ENCODE measurements around the gene NMRK2. TPM values are rescaled to one million over a fixed set of nuclear protein-coding genes. Genes with fewer than 3 reads are reported as not detected.

The NMRK2 gene
- total and polyA plus RNA-seq, 4 donors, result 0.07 TPM; not detected in 3

DNA sequence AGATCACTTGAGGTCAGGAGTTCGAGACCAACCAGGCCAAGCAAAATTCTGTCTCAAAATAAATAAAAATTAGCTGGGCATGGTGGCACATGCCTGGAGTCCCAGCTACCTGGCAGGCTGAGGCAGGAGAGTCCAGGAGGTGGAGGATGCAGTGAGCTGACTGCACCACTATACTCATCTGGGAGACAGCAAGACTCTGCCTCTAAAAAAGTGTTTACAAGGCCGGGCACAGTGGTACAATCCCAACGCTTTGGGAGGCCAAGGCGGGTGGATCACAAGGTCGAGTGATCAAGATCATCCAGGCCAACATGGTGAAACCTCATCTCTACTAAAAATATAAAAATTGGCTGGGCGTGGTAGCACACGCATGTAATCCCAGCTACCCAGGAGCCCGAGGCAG, 42.3 kb downstream of the NMRK2 start:
- peaks cover 0 to 7% (median 2%) of the 10 kb centered on the region in 4 donors for H3K4me1 ChIP-seq (ENCODE audit: control insufficient read depth in 4 of 4, insufficient read depth in 4 of 4, low read length in 3 of 4)
- no peak overlapping the region for H3K4me3 ChIP-seq (ENCODE audit: low read depth in 1 of 3, low read length in 3 of 3)
- no peak for DNase-seq (ENCODE audit: low spot score)
- H3K9me3 ChIP-seq (ENCODE audit: control insufficient read depth in 4 of 4, low read length in 3 of 4), result no peaks in the 10 kb centered on the region
- H3K27me3 ChIP-seq (ENCODE audit: control insufficient read depth in 4 of 4, insufficient read depth in 4 of 4, low read length in 3 of 4), result no peaks in the 10 kb centered on the region
- no peak for TF ChIP-seq HNF4A (conservative IDR thresholded peaks at IDR 0.05)
- no peak for TF ChIP-seq FOXA2 (IDR thresholded peaks at IDR 0.05)
- no peak for TF ChIP-seq RAD21 (IDR thresholded peaks at IDR 0.05)
- no peak for TF ChIP-seq EGR1 (IDR thresholded peaks at IDR 0.05; ENCODE audit: low read depth in 2 of 2)
- no peak for TF ChIP-seq HNF4G (IDR thresholded peaks at IDR 0.05)
- no peak for TF ChIP-seq TAF1 (conservative IDR thresholded peaks at IDR 0.05)
- TF ChIP-seq, protein P1, sequence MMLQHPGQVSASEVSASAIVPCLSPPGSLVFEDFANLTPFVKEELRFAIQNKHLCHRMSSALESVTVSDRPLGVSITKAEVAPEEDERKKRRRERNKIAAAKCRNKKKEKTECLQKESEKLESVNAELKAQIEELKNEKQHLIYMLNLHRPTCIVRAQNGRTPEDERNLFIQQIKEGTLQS (IDR thresholded peaks at IDR 0.05), result no peak
- TF ChIP-seq ZBTB33 (IDR thresholded peaks at IDR 0.05), result no peak
- TF ChIP-seq FOXA1 (IDR thresholded peaks at IDR 0.05), result no peak
- TF ChIP-seq NR2F2 (IDR thresholded peaks at IDR 0.05), result no peak
- no peak for TF ChIP-seq JUND (IDR thresholded peaks at IDR 0.05)
- no peak overlapping the region for H3K27ac ChIP-seq (ENCODE audit: low read depth in 1 of 2, low read length in 2 of 2)
- peaks cover 38 to 49% (median 45%) of the 10 kb centered on the region in 4 donors for H3K36me3 ChIP-seq (ENCODE audit: control insufficient read depth in 4 of 4, insufficient read depth in 3 of 4, low read depth in 1 of 4, low read length in 3 of 4)
- 91% methylated on average over 8 of the region's 8 CpGs for WGBS
- no peak overlapping the region for H3K9ac ChIP-seq (ENCODE audit: low read depth in 1 of 2, low read length in 2 of 2)

DNA sequence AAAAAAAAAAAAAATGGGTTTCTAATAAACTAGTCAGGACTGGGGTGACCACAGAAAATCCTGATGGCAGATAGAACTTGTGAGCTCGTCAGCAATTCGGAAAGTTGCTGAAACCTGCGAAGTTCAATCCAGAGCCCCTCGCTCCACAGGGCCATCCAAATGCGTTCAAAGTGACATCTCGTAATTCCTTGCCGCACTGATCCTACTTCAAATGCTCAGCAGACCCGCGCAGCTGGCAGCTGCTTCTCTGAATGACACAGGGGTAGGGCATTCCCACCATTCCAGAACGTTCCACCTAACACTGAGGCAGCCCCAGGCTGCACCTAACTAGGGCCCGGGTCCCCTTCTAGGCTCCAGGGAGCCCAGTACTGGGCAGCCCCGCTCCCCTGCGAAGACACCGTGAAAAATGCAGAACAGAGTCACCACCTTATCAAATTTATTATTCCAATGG, 42.8 kb downstream of the NMRK2 start:
- H3K27ac ChIP-seq (ENCODE audit: low read depth in 1 of 2, low read length in 2 of 2), result peak overlapping the region in 1 of 2 donors; percentile 12
- WGBS, result 89% methylated on average over 14 of the region's 14 CpGs
- peaks cover 43 to 54% (median 49%) of the 10 kb centered on the region in 4 donors for H3K36me3 ChIP-seq (ENCODE audit: control insufficient read depth in 4 of 4, insufficient read depth in 3 of 4, low read depth in 1 of 4, low read length in 3 of 4)
- peaks cover 0 to 5% (median 0%) of the 10 kb centered on the region in 4 donors for H3K4me1 ChIP-seq (ENCODE audit: control insufficient read depth in 4 of 4, insufficient read depth in 4 of 4, low read length in 3 of 4)
- no peaks in the 10 kb centered on the region for H3K27me3 ChIP-seq (ENCODE audit: control insufficient read depth in 4 of 4, insufficient read depth in 4 of 4, low read length in 3 of 4)
- H3K9me3 ChIP-seq (ENCODE audit: control insufficient read depth in 4 of 4, low read length in 3 of 4), result no peaks in the 10 kb centered on the region
- H3K4me3 ChIP-seq (ENCODE audit: low read depth in 1 of 3, low read length in 3 of 3), result no peak overlapping the region
- no peak for DNase-seq (ENCODE audit: low spot score)
- H3K9ac ChIP-seq (ENCODE audit: low read depth in 1 of 2, low read length in 2 of 2), result no peak overlapping the region
- TF ChIP-seq, protein P1 (IDR thresholded peaks at IDR 0.05), result no peak
- TF ChIP-seq HNF4A (conservative IDR thresholded peaks at IDR 0.05), result no peak
- no peak for TF ChIP-seq SP1 (IDR thresholded peaks at IDR 0.05)
- TF ChIP-seq HNF4G (IDR thresholded peaks at IDR 0.05), result no peak

DNA sequence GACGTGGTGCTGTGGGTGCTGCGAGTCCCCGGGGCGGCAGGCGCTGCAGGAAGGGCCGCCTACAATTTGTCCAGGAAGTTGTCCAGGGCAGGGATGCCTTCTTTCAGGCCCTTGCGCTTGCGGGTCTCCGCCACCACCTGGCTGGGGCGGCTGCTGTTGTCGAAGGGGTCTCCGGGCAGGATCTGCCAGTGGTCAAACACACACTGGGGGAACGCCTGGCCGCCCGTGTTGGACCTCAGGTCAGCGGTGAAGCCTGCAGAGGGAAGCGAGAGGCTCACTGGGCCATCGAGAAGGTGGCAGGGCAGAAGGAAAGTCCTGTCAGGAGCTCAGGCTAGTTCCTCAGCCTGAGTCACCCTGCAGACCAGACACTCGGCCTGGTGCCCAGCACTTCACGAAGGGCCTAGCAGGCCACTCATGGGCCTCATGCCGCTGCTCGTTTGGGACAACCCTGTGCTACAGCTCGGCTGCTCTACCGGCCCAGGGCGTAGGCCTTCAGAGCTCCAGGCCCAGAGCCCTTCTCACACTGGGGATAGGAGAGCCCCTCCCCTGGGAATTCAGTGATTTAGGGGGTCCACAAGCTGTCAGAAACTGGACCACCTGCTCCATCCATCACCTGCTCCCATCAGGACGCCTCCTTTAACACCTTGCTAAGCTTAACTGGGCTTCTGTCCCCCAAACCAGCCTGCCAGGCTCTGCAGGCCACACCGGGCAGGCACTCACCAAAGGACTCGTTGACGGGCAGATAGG, 43.8 kb downstream of the NMRK2 start:
- DNase-seq (ENCODE audit: low spot score), result no peak
- peaks cover 51 to 64% (median 60%) of the 10 kb centered on the region in 4 donors for H3K36me3 ChIP-seq (ENCODE audit: control insufficient read depth in 4 of 4, insufficient read depth in 3 of 4, low read depth in 1 of 4, low read length in 3 of 4)
- H3K27me3 ChIP-seq (ENCODE audit: control insufficient read depth in 4 of 4, insufficient read depth in 4 of 4, low read length in 3 of 4), result no peaks in the 10 kb centered on the region
- H3K4me1 ChIP-seq (ENCODE audit: control insufficient read depth in 4 of 4, insufficient read depth in 4 of 4, low read length in 3 of 4), result no peaks in the 10 kb centered on the region
- H3K27ac ChIP-seq (ENCODE audit: low read depth in 1 of 2, low read length in 2 of 2), result no peak overlapping the region
- no peaks in the 10 kb centered on the region for H3K9me3 ChIP-seq (ENCODE audit: control insufficient read depth in 4 of 4, low read length in 3 of 4)
- H3K9ac ChIP-seq (ENCODE audit: low read depth in 1 of 2, low read length in 2 of 2), result no peak overlapping the region
- no peak overlapping the region for H3K4me3 ChIP-seq (ENCODE audit: low read depth in 1 of 3, low read length in 3 of 3)
- 93% methylated on average over 29 of the region's 29 CpGs for WGBS
- TF ChIP-seq, protein P1 (IDR thresholded peaks at IDR 0.05), result no peak
- TF ChIP-seq, protein P2, sequence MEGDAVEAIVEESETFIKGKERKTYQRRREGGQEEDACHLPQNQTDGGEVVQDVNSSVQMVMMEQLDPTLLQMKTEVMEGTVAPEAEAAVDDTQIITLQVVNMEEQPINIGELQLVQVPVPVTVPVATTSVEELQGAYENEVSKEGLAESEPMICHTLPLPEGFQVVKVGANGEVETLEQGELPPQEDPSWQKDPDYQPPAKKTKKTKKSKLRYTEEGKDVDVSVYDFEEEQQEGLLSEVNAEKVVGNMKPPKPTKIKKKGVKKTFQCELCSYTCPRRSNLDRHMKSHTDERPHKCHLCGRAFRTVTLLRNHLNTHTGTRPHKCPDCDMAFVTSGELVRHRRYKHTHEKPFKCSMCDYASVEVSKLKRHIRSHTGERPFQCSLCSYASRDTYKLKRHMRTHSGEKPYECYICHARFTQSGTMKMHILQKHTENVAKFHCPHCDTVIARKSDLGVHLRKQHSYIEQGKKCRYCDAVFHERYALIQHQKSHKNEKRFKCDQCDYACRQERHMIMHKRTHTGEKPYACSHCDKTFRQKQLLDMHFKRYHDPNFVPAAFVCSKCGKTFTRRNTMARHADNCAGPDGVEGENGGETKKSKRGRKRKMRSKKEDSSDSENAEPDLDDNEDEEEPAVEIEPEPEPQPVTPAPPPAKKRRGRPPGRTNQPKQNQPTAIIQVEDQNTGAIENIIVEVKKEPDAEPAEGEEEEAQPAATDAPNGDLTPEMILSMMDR (IDR thresholded peaks at IDR 0.05; ENCODE audit: low read depth, low read length, missing input control), result no peak
- TF ChIP-seq GABPA (IDR thresholded peaks at IDR 0.05 in 1 of 2, conservative IDR thresholded peaks at IDR 0.05 in 1 of 2) (no peak), FOXA1 (IDR thresholded peaks at IDR 0.05) (no peak), ZBTB33 (IDR thresholded peaks at IDR 0.05) (no peak), FOXA2 (IDR thresholded peaks at IDR 0.05) (no peak), RXRA (IDR thresholded peaks at IDR 0.05) (no peak)
- TF ChIP-seq, protein P3, sequence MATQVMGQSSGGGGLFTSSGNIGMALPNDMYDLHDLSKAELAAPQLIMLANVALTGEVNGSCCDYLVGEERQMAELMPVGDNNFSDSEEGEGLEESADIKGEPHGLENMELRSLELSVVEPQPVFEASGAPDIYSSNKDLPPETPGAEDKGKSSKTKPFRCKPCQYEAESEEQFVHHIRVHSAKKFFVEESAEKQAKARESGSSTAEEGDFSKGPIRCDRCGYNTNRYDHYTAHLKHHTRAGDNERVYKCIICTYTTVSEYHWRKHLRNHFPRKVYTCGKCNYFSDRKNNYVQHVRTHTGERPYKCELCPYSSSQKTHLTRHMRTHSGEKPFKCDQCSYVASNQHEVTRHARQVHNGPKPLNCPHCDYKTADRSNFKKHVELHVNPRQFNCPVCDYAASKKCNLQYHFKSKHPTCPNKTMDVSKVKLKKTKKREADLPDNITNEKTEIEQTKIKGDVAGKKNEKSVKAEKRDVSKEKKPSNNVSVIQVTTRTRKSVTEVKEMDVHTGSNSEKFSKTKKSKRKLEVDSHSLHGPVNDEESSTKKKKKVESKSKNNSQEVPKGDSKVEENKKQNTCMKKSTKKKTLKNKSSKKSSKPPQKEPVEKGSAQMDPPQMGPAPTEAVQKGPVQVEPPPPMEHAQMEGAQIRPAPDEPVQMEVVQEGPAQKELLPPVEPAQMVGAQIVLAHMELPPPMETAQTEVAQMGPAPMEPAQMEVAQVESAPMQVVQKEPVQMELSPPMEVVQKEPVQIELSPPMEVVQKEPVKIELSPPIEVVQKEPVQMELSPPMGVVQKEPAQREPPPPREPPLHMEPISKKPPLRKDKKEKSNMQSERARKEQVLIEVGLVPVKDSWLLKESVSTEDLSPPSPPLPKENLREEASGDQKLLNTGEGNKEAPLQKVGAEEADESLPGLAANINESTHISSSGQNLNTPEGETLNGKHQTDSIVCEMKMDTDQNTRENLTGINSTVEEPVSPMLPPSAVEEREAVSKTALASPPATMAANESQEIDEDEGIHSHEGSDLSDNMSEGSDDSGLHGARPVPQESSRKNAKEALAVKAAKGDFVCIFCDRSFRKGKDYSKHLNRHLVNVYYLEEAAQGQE (IDR thresholded peaks at IDR 0.05), result no peak

All from liver (tissue), 9 donors.